GM12872 (cell line): ENCODE measurements around the gene BRIP1.

Experiments used
- CTCF ChIP-seq: IDR thresholded peaks from 3 replicates; pipeline ENCODE4 v1.5.1; 2011; ENCODE audit warnings: low read depth, mild to moderate bottlenecking, low read length, moderate library complexity; ENCODE audit not compliant: insufficient read depth

BRIP1 gene

GRCh38 chr17:61842899-61843298 is 20.4 kb downstream of the BRIP1 start:
- TF ChIP-seq CTCF = no peak

GRCh38 chr17:61839300-61839786 is 24.0 kb downstream of the BRIP1 start:
- no peak for TF ChIP-seq CTCF

GRCh38 chr17:61837175-61838051 is 25.9 kb downstream of the BRIP1 start:
- TF ChIP-seq CTCF = peak; percentile 65

GRCh38 chr17:61836266-61837174 is 26.8 kb downstream of the BRIP1 start:
- TF ChIP-seq CTCF = no peak

- no peak for TF ChIP-seq CTCF
Observed at GRCh38 chr17:61835606-61836005, 27.7 kb downstream of the BRIP1 start.

GRCh38 chr17:61834610-61835009 is 28.7 kb downstream of the BRIP1 start:
- no peak for TF ChIP-seq CTCF
